MM.1S (cell line): ENCODE results near the gene TLE5.

Experiments
- DNase-seq: peaks from one replicate; pipeline ENCODE4 v3.0.0-alpha.2; 2015
- H2AFZ ChIP-seq: fragments of 300-600 bp; sonication (generic); 2 replicates; pipeline ENCODE4 v1.6.0; 2016; ENCODE audit warnings: antibody characterized with exemption, low read length
- H3F3A ChIP-seq: fragments of 300-600 bp; sonication (generic); 2 replicates; pipeline ENCODE4 v1.6.1; 2016; ENCODE audit warnings: mild to moderate bottlenecking, antibody characterized with exemption, low read length, moderate library complexity, mixed read lengths; ENCODE audit not compliant: insufficient read depth
- H3K27ac ChIP-seq: fragments of 300-600 bp; sonication (generic); 2 replicates; pipeline ENCODE4 v1.5.1; 2016; ENCODE audit warnings: mild to moderate bottlenecking, low read length
- H3K27me3 ChIP-seq: fragments of 300-600 bp; sonication (generic); replicated peaks from 2 replicates; pipeline ENCODE4 v1.6.0; 2016; ENCODE audit warnings: low read length; ENCODE audit not compliant: insufficient read depth
- H3K36me3 ChIP-seq: fragments of 300-600 bp; sonication (generic); replicated peaks from 2 replicates; pipeline ENCODE4 v1.6.1; 2016; ENCODE audit warnings: mild to moderate bottlenecking, low read length, mixed read lengths; ENCODE audit not compliant: insufficient read depth
- H3K4me1 ChIP-seq: fragments of 300-600 bp; sonication (generic); 2 replicates; pipeline ENCODE4 v1.6.1; 2016; ENCODE audit warnings: low read length, mixed read lengths
- H3K4me2 ChIP-seq: fragments of 300-600 bp; sonication (generic); 2 replicates; pipeline ENCODE4 v1.6.0; 2016; ENCODE audit warnings: low read depth, low read length
- H3K4me3 ChIP-seq: fragments of 300-600 bp; sonication (generic); 2 replicates; pipeline ENCODE4 v1.5.1; 2016; ENCODE audit warnings: low read length, mixed read lengths
- H3K79me2 ChIP-seq: fragments of 300-600 bp; sonication (generic); 2 replicates; pipeline ENCODE4 v1.6.1; 2016; ENCODE audit warnings: mixed run types, low read length, mixed read lengths
- H3K9ac ChIP-seq: fragments of 300-600 bp; sonication (generic); 2 replicates; pipeline ENCODE4 v1.6.1; 2016; ENCODE audit warnings: low read length, mixed read lengths
- H3K9me2 ChIP-seq: fragments of 300-600 bp; sonication (generic); replicated peaks from 2 replicates; pipeline ENCODE4 v1.6.1; 2016; ENCODE audit warnings: mild to moderate bottlenecking, low read length, mixed read lengths; ENCODE audit not compliant: insufficient read depth
- H3K9me3 ChIP-seq: fragments of 300-600 bp; sonication (generic); replicated peaks from 2 replicates; pipeline ENCODE4 v1.6.1; 2016; ENCODE audit warnings: mild to moderate bottlenecking, low read length, mixed read lengths; ENCODE audit not compliant: insufficient read depth
- H4K20me1 ChIP-seq: fragments of 300-600 bp; sonication (generic); 2 replicates; pipeline ENCODE4 v1.6.1; 2016; ENCODE audit warnings: mild to moderate bottlenecking, low read length, moderate library complexity, mixed read lengths; ENCODE audit not compliant: insufficient read depth
- CTCF ChIP-seq: fragments of 300-600 bp; sonication (generic); IDR thresholded peaks from 2 replicates; pipeline ENCODE4 v1.5.1; 2016; ENCODE audit warnings: antibody characterized with exemption, low read length, mixed read lengths
- EZH2 ChIP-seq: fragments of 300-600 bp; sonication (generic); optimal IDR thresholded peaks from 2 replicates; pipeline ENCODE3; 2017; ENCODE audit warnings: low read depth, mild to moderate bottlenecking, antibody characterized with exemption, low read length, mixed read lengths
- EZH2phosphoT487 ChIP-seq: fragments of 300-600 bp; sonication (generic); IDR thresholded peaks from 2 replicates; pipeline ENCODE4 v1.6.1; 2018; ENCODE audit warnings: antibody characterized with exemption, low read length

Gene TLE5

GRCh38 chr19:3007975-3008374, 54.3 kb downstream of the TLE5 start:
- Histone ChIP-seq H3K79me2 (no peaks in the 10 kb centered on the region), H3K36me3 (no peaks in the 10 kb centered on the region), H3K27ac (no peak overlapping the region), H3K9ac (no peak overlapping the region), H4K20me1 (no peaks in the 10 kb centered on the region), H3F3A (no peaks in the 10 kb centered on the region), H3K9me2 (no peaks in the 10 kb centered on the region), H3K27me3 (peaks cover 80% of the 10 kb centered on the region), H2AFZ (no peak overlapping the region), H3K4me3 (no peak overlapping the region), H3K4me1 (no peaks in the 10 kb centered on the region), H3K9me3 (no peaks in the 10 kb centered on the region), H3K4me2 (peak overlapping the region; percentile 14; the same call in 1 of the 2 replicates)
- DNase-seq: peak; percentile 26
- TF ChIP-seq EZH2: no peak
- no peak for TF ChIP-seq EZH2phosphoT487
- no peak for TF ChIP-seq CTCF

- Histone ChIP-seq H3K4me1 (no peaks in the 10 kb centered on the region), H3F3A (no peaks in the 10 kb centered on the region), H3K36me3 (no peaks in the 10 kb centered on the region), H3K79me2 (no peaks in the 10 kb centered on the region), H3K4me2 (no peak overlapping the region), H4K20me1 (no peaks in the 10 kb centered on the region), H3K27ac (no peak overlapping the region), H2AFZ (no peak overlapping the region), H3K4me3 (no peak overlapping the region), H3K9me2 (no peaks in the 10 kb centered on the region), H3K27me3 (peaks cover 75% of the 10 kb centered on the region), H3K9ac (no peak overlapping the region), H3K9me3 (no peaks in the 10 kb centered on the region)
- TF ChIP-seq CTCF (no peak), EZH2phosphoT487 (no peak), EZH2 (no peak)
- no peak for DNase-seq
Measured at GRCh38 chr19:3006075-3006767, 56.1 kb downstream of the TLE5 start.

- no peak for DNase-seq
- Histone ChIP-seq H3K27me3 (peaks cover 75% of the 10 kb centered on the region), H3K4me1 (no peaks in the 10 kb centered on the region), H3K36me3 (no peaks in the 10 kb centered on the region), H2AFZ (no peak overlapping the region), H3K4me2 (no peak overlapping the region), H3K9me2 (no peaks in the 10 kb centered on the region), H3K9me3 (no peaks in the 10 kb centered on the region), H3K4me3 (no peak overlapping the region), H3K27ac (no peak overlapping the region), H3K79me2 (no peaks in the 10 kb centered on the region), H4K20me1 (no peaks in the 10 kb centered on the region), H3K9ac (no peak overlapping the region), H3F3A (no peaks in the 10 kb centered on the region)
- TF ChIP-seq EZH2 (no peak), CTCF (no peak), EZH2phosphoT487 (no peak)
Measured at GRCh38 chr19:3005345-3005744, 57.0 kb downstream of the TLE5 start.
